Measurements from ENCODE around the gene CACNA2D1. TPM values are rescaled to one million over a fixed set of nuclear protein-coding genes. Genes with fewer than 3 reads are reported as not detected.
"Not testable (repeated sequence)": the region's sequence is repeated elsewhere in the genome, so short reads cannot be mapped to it uniquely, and the experiment has no call there.

The CACNA2D1 gene
- total RNA-seq, 1 donor from 2014 or later = 4.6 TPM

DNA sequence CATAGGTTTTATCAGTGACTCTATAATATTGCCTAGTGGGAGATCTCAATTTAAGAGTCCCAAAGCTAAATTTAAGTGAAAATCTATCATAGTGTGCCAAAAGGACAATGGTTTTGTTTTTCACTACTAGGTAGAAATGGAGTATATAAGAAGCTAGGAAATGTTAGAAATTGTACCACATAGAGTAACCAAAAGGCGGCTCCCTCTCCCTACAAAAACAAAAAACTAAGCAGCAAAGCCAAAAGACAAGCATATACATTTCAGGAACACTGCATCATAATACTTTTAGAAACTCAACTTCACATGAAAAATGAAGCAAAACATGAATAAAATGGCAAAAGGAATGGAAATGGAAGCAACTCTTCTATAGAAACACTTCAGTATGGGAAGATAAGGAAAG, 271.6 kb downstream of the CACNA2D1 start:
- DNase-seq (ENCODE audit: low read depth in 2 of 2) = no peak

DNA sequence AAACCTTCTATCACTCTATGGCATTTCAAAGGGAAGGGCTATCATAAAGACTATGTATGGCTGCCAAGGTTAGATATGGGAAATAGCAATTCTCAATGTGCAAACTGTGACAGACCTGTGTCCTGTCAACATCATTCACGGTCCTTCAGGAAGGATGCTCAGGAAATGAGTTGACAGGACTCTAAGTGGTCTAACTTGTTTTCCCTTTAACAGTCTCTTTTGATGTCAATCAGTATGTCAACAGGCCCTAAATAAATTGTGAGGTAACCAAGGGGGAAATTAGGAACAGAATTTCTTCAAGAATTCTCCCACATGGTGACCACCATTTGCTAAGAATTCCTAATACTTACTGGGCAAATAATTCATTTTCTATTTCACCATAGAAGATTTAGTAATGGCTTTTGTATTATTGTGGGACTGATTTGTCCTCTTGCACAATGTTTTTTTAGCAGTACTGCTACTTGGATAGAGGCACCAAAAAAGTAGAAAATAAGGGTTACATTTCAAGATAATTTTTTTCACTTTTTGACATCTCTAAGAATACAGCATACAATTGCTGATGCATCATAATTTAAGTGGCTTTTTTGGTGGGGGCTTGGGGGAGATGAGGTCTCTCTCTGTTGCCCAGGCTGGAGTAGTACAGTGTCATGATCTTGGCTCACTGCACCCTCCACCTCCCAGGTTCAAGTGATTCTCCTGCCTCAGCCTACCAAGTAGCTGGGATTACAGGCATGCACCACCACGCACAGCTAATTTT, 275.8 kb downstream of the CACNA2D1 start:
- peak in 1 of 2 donors; percentile 7 for DNase-seq (ENCODE audit: low read depth in 2 of 2)

DNA sequence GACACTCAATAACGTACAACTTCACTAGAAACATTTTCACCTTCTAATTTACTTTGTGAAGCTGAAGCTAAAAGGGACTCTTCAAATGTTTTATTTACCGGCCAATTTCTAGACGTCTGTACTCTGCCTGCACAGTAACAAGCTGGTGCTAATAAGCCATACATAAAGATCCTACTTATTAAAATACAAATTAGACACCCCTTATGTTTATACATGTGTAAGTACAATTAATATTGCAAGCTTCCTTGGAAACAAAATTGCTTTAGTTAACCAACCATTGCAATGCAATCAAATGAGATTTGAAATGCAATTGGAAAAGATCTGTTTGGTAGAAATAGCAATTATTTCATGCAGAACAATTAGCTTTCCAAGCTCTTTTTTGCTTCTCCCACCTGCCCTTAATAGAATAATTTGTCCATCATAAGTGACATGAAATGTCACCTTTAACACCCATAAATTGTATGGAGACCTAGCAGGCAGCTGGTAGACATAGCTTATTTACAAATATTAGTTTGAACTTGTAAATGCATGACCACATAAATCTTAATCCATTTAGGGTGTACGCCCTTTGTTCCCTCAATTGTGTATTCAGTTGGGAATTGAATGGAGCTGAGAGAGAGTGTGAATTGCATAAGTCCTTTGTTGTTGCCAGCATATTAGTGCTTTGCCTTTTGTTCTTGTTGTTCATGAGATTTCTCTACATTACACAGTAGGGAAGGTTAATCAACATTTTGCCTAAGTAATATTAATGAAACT, 277.1 kb downstream of the CACNA2D1 start:
- DNase-seq (ENCODE audit: low read depth in 2 of 2) = no peak

DNA sequence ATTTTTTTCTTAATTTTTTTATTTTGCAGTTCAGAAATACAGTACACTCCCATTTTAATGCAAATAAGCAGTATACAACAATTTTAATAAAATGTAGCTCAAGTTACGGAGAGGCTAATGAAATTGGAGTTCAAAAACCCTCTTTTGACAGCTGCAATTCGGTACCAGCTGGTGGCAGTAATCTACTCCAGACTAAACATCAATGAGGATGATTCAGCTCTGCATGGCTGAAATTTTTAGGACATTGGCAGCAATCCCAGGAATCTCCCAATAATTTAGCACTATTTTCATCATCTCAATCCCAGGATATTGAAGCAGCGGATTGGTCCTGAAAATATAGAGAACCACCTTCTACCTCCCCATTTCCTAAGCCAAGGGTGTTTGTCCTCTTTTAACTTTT, 278.8 kb downstream of the CACNA2D1 start:
- DNase-seq (ENCODE audit: low read depth in 2 of 2) = peak; percentile 36 to 44

DNA sequence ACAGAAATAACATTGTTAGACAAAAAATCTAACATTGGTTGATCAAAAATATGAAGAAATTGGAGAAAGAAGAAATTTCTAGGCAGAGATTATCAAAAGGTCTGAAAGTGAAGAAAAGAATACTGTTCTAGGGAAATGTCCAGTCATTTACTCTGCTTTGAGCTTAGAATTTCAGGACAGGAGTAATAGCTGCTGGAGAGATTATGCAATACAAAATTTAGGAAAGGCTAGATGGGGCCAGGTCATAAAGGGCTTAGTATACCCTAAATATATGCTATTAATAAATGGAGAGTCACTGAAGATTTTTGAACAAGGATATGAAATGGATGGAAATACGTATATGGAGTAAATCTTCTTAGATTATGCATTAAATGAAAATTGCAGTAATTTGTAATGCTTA, 279.2 kb downstream of the CACNA2D1 start:
- DNase-seq (ENCODE audit: low read depth in 2 of 2) = no peak

DNA sequence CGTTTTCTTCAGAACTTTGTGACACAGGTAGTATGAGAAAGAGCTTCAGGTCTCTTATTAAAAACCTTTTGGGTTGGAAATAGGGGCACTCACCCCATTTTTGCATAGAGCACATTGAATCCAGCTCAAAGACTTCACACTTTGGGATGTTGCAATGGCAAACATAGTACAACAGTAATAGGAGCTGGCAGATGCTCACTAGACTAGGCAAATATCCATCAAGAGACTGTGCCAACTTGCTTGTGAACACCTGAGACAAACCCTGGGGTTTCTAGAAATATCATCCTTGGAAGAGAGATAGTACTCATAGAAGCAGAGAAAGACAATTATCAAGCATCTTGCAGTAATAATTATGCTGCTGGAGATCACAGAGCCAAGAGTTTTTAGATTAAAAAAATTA, 280.0 kb downstream of the CACNA2D1 start:
- DNase-seq (ENCODE audit: low read depth in 2 of 2) = no peak

DNA sequence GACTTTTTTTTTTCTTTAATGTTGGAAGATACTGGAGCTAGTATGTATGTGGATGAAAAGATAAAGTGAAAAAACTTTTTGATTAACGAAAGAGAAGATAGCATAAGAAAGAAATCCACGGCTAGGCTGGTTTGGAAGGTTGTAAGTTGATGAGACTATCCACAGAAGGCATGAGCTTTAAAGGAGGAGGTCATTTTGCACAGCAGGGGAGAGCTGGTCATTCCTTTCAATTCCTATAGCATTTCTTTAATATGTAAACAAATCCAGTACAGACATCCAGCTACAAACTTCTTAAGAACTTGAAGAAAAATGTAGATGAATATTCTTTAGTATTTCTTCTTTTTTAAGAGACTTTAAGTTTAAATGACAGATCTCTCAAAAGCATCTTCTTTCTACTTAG, 281.3 kb downstream of the CACNA2D1 start:
- no peak for DNase-seq (ENCODE audit: low read depth in 2 of 2)

DNA sequence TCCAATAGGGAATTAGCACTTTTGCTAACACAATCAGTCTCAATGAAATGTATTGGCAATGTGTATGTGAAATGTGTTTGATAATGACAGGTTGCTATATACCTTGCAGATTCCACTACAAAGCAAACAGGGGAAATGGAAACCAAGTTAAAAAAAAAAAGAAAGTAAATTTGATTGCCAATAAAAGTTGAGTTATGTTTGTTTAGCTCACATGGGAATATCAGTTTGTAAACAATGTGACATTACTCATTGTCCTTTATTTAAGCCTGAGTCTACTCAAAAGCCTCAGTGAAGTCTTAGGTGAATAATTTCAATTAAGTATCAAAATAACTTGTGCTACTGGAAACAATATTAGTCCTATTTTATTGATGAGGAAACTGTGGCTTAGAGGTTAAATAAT, 285.2 kb downstream of the CACNA2D1 start:
- DNase-seq (ENCODE audit: low read depth in 2 of 2) = no peak

DNA sequence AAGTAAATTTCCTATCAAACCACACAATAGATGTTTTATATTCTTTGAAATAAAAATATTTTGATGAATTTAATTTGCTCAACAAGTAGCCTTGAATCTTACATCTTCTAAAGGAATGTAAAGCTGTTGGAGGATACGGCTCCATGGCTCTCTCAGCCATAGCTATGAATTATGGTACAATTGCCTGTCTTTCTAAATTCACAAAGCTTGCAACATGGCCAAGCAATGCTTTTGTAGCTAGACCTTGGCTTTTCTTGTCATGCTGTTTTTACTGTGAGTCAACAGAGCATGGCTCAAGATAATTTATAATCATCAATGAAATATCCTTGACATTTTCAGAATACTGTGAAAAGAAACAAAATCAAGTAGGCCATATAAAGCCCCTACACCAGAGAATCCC, 286.7 kb downstream of the CACNA2D1 start:
- no peak for DNase-seq (ENCODE audit: low read depth in 2 of 2)

DNA sequence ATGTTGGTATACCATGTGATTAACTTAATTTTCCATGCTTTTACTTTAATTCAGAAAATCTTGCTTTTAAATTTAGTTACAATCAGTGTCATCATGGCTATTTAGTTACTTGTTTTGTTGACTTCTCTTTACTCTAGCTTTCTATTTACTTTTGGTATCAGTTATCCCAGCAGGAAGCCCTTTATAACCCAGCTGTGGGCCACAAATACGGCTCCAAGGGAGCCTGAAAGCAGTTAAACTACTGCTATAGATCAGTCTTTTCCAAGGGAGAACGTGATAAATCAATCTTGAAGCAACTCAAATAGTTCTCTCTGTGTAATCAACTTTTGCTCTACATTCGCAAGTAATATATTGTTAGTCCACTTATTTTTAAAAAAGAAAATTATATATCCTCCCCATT, 287.4 kb downstream of the CACNA2D1 start:
- DNase-seq (ENCODE audit: low read depth in 2 of 2) = no peak

DNA sequence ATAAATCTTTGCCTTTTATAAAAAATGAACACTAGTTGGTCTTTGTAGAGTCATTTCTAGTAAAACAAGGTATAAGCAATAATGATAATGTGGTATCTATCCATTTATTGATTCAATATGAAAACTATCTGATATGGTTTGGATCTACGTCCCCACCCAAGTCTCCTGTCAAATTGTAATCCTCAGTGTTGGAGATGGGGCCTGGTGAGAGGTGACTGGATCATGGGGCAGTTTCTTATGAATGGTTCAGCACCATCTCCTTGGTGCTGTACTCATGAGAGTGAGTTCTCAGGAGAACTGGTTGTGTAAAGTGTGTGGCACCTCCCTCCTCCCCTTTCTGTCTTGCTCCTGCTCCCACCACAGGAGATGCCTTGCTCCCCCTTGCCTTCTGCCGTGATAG, 288.8 kb downstream of the CACNA2D1 start:
- DNase-seq (ENCODE audit: low read depth in 2 of 2) = no peak

DNA sequence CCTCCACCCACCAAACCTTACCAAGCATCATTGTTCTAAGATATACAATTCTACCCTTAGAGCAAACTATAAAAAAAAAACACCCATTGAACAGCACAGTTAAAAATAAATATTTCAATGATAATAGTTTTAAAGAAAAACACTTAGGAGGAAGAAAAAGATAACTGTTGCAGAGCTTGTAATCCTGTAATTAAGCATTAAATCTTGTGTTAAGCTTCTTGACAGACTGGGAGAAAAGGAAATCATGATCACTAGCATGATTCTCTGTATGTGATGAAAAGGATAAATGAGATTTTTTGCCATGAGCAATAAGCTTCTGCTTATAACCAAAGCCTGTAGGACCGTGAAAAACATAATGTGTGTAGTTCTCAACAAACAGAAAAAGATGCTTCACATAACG, 289.8 kb downstream of the CACNA2D1 start:
- DNase-seq (ENCODE audit: low read depth in 2 of 2) = no peak

DNA sequence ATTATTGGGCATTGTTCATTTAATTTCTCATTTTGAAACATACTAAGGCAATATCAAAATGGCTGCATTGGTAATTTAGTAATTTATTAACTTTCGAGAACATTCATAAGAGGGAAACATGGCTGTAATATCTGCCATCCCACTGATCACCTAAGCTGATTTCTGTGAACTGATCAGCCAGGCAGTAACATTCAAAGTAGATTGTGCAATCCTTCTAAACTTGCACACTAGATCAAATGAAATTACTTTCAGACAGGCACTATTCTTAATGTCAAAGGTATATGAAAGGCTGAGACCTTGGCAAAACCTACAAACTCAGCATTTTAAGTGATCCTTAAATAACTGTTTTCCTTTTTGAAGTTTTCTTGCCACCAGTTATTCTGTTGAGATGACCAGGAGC, 290.7 kb downstream of the CACNA2D1 start:
- DNase-seq (ENCODE audit: low read depth in 2 of 2) = no peak

DNA sequence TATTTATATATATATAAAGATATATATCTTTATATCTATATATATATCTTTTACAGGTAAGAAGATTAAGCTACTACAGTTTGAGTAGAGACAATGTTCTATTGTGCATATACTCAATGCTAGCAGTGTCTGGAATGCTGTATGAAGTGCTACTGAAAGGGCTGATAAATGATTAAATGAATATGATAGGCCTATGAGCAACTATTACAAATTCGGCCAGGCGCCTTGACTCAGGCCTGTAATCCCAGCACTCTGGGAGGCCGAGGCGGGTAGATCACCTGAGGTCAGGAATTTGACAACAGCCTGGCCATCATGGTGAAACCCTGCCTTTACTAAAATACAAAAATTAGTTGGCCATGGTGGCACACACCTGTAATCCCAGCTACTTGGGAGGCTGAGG, 297.1 kb downstream of the CACNA2D1 start:
- no peak for DNase-seq (ENCODE audit: low read depth in 2 of 2)

DNA sequence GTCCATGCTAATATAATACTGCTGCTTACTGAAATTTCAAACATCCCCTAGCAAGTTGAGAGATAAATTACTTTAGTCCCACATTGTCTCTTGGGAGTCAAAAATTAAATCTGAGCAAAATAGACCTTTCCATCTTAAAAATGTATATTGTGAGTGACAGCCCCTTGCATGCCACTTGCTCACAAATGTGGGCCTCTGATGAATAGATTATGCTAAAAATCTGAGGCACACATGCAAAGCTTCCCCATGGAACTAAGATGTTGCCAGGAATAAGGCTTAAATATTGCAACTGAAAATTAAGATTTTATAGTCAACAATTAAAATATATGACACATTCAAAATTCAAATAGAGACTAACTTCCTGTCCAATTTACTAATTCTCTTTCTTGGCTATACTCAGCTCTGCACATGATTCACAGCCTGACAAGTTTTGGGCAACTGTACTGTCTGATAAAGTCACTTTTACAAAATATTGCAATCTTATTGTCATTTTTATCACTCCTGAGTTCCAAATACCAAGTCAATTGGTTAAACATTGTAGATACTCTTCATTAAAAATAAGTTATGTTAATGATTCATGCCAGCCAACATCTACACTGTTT, 301.2 kb downstream of the CACNA2D1 start:
- peak in 1 of 2 donors; percentile 6 for DNase-seq (ENCODE audit: low read depth in 2 of 2)

DNA sequence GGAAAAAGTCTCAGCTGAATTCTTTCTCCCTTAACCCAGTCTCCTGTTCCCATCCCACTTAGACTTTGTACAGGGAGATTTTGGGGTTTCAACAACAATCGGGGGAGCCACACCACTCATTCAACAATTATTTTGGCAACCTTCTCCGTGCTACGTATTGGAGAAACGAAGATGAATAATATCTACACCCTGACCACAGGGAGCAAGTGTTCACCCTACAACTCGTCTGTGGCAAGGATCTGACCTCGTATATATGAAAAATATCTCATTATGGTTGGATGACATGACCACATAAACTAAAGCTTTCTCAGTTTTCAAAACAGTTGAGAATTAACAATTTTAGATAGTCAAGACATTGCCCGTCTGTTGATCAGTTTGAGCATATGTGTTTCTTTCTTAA, 302.1 kb downstream of the CACNA2D1 start:
- DNase-seq (ENCODE audit: low read depth in 2 of 2) = no peak

DNA sequence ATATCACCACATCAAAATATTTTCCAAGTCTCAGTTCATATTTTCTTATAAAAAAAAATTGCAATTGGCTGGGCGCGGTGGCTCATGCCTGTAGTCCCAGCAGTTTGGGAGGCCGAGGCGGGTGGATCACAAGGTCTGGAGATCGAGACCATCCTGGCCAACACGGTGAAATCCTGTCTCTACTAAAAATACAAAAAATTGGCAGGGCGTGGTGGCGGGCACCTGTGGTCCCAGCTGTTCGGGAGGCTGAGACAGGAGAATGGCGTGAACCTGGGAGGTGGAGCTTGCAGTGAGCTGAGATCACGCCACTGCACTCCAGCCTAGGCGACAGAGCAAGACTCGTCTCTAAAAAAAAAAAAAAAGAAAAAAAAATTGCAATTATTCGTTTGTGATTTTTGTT, 303.0 kb downstream of the CACNA2D1 start:
- not testable (repeated sequence) for DNase-seq (ENCODE audit: low read depth in 2 of 2)

DNA sequence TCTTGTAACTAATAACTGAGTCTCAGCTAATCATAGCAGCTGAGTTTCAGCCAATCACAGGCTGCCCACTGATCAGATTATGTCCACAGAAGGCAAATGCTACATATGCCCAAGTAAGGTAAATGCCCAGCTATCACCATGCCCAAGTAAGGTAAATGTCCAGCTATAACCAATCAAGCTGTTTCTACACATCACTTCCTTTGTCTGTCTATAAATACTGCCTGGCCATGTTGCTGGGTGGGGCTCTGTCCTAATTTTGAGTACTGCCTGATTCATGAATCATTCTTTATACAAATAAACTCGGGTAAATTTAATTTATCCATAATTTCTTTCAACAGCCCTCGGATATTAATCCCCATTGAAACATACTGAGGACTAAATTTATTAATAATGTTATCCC, 312.4 kb downstream of the CACNA2D1 start:
- peak in 1 of 2 donors; percentile 41 for DNase-seq (ENCODE audit: low read depth in 2 of 2)

DNA sequence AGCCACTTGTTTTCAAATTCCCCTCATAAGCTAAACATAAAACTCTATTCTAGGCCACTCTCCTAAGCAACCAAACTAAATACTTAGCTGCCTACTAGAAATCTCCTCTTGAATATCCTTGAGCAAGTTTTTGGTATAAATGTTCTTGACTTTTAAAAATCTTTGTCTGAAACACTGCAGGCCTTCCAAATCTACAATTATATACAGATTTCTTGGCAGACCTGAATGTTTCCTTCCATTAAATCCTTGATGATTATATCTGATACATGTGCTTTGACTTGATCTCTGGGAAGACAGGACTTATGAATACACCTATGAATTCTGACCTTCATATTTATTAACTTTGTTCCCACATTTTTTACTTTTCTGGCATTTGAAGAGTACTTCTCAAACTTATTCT, 314.5 kb downstream of the CACNA2D1 start:
- no peak for DNase-seq (ENCODE audit: low read depth in 2 of 2)

DNA sequence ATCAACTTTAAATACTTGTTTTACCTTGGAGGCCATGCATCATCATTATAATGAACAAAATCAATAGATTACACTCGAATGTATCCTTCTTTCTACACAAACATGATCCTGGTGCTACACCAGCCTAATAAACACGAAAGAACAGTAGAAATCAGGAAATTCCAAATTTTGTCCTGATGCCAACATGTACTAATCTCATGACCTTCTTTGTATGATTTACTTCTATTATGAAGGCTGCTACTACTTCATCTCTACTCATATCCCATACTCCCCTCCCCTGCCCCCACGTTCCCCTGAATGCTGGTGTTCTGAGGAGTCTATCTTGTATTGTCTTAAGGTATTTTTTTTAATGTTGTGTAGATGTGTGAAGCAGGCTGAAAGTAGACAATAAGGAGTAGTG, 315.0 kb downstream of the CACNA2D1 start:
- peak; percentile 55 to 56 for DNase-seq (ENCODE audit: low read depth in 2 of 2)

DNA sequence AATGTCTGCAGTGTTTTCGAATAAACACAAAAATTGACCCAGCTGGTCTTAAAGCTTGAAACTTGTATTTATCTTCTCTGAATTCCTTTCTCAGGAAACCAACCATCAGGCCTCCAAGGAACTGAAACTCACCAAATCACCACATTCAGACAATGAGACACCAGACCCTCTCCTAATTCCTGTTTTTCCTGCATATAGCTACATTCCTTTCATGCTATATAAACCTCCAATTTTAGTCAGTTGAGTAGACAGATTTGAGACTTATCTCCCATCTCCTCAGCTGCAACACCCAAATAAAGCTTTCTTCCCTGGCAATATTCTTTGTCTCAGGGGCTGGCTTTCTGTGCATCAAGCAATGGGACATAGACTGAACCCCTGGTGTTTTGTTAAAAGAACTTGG, 317.0 kb downstream of the CACNA2D1 start:
- DNase-seq (ENCODE audit: low read depth in 2 of 2) = peak in 1 of 2 donors; percentile 28

DNA sequence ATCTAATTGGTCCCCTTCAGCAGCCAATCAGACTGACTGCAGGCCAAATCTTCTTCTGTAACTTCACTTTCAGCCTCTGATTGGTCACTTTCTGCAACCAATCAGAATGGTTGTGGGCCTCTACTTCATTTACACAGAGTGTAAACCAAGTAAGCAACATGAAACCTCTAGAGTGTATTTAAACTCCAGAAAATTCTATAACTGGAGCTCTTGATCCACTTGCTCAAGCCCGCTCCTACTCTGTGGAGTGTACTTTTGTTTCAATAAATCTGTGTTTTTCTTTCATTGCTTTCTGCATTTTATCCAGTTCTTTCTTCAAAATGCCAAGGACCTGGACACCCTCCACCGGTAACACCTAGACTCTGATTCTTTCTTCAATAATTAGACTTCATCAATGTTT, 319.1 kb downstream of the CACNA2D1 start:
- DNase-seq (ENCODE audit: low read depth in 2 of 2) = no peak

DNA sequence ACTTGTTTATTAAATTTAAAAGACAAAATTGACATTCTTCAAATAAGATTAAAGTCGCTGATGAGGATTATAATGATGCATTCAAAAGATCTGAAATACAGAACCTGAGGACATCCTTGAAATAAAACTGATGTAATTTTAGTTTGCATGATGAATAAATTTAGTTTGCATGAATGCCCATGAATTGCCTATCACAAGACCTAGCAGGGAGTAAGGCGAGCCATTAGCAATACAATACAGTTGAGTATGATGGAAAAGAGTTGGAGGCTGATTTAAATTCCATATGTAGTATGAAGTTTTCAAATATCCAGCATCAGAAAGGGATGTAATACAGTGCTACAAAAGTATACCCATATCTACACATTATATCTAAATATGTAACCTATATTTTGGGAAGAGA, 321.3 kb downstream of the CACNA2D1 start:
- no peak for DNase-seq (ENCODE audit: low read depth in 2 of 2)

Measured in lung microvascular endothelial cell (primary cell).